HG03159 (cell line): ENCODE data around the gene DIABLO.
"Not testable (repeated sequence)": the region's sequence is repeated elsewhere in the genome, so short reads cannot be mapped to it uniquely, and the experiment has no call there.

Experiments
- ATAC-seq: cut with Tn5 transposase; IDR thresholded peaks from one replicate; pipeline ENCODE4 v1.9.1; 2021; ENCODE audit warnings: mild to moderate bottlenecking, moderate library complexity; ENCODE audit not compliant: unreplicated experiment

The DIABLO gene

DNA sequence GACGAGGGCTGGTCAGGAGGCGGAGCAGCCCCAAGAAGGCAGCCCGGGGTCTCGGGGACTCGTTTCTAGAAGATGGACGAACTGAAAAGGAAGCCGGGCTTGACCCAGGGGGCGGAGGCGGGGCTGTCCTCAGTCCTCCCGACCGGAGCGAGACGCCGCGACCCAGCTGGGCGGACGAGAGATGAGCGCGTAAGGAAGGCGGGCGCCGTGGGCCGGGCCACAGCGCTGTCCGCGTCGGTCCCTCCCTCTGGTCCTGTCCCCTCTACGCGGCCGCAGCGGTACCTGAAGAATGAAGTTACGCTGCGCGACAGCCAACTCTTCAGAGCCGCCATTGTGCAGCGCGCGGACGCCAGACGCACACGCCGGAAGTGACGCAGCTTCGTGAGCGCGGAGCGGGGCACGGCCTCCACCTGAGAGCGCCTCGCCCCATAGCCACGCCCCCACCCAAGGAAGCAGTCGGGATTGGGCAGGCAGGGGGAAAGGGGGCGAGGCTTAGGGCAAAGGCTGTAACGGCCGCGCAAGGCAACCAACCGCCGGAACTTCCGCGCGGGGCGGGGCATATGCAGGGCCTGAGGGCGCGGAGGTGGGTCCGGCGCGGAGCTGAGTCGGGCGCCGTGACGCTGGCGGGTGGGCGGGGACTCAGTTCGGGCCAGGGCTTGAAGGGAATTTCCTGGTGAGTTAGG lies at the start of gene DIABLO:
Gene DIABLO (minus strand): TSS at position 370 of the 683 bp plus-strand sequence. CDS start 38 bp downstream, at position 332.
- ATAC-seq, result peak; percentile 87

DNA sequence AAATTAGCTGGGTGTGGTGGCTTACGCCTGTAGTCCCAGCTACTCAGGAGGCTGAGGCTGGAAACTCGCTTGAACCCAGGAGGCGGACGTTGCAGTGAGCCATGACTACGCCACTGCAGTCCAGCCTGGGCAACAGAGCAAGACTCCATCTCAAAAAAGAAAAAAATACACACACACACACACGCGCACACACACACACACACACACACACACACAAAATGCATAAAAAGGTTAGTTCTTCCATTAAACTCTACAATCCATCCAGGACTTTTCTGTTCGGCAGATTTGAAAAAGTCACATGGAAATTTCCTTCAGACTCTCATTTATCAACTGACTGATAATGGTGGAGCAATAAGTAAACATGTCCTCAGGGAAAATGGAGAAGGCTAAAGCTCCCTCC lies 49.6 kb upstream of the DIABLO start:
- no peak for ATAC-seq

DNA sequence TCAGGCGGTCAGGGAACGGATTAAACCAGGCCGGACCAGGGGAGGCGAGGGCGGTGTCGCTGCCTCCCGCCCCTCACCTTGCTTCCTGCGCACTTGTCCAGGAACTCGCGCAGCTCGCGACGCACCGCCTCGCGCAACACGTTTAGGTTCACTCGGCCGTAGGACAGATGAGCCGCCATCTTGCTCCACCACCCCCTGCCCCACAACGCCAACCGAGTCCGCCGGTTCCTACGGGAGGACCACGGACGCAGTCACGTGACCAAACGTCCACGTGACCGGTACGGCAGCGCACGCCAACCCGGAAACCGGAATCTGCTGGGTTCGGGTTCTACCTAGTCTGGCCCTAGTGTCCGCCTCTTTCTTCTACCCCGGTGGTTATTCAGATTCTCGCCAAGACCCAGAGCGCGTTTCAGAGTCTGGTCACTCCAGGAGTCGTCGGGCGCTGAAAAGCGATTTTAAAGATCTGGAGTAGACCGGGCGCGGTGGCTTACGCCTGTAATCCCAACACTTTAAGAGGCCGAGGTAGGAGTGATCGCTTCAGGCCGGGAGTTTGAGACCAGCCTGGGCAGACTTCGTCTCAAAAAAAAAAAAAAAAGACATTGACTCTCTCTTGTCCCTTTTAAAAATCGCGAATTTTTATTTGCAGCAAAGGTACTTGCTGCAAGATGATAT lies 40.5 kb upstream of the DIABLO start, which contains the start of gene VPS33A:
Gene VPS33A (minus strand): TSS at position 265 of the 672 bp plus-strand sequence. CDS start 86 bp downstream, at position 179.
- ATAC-seq, result peak; percentile 86

DNA sequence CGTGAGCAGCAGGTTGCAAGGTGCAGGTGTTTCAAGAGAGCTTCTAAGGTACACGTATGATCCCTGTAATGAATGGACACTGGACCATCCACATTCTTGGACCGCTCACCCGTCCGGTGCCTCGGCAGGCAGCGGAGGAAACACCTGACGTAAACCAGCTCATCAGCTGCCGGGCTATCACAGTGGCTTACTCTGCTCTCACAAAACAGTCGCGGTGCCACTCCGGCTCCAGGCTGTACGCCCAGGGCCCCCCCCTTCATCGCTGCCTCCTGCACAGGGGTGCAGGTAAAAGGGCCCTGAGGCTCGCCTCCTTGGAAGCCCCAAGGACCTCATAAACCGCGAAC lies 40.0 kb upstream of the DIABLO start:
- peak; percentile 31 for ATAC-seq

DNA sequence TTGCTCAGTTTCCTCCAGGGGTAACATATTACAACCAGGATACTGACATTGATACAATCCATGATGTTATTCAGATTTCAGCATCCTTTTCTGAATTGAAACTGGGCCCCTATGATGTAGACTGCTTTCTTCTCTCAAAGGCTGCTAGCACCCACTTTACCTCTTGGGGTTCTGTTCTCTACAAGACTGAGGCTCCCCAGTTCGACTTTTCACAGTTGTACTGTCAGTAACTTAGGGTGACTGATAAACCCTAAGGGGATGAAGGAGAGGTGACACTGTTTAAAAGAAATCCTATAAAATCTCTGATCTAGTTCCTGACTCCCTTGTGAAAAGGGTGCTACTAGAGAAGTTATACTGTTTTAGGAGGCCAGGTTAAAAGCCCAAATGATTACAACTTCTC lies 39.6 kb upstream of the DIABLO start:
- no peak for ATAC-seq

DNA sequence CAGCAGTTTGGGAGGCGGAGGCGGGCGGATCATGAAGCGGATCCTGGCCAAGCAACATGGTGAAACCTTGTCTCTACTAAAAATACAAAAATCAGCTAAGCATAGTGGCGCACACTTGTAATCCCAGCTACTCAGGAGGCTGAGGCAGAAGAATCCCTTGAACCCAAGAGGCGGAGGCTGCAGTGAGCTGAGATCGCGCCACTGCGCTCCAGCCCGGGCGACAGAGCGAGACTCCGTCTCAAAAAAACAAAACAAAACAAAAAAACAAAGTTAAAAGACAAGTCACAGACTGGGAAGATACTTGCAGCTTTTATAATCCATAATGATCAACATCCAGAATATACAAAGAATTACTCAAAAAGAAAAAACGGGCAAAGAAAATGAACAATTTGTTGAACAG lies 34.9 kb upstream of the DIABLO start:
- not testable (repeated sequence) for ATAC-seq

DNA sequence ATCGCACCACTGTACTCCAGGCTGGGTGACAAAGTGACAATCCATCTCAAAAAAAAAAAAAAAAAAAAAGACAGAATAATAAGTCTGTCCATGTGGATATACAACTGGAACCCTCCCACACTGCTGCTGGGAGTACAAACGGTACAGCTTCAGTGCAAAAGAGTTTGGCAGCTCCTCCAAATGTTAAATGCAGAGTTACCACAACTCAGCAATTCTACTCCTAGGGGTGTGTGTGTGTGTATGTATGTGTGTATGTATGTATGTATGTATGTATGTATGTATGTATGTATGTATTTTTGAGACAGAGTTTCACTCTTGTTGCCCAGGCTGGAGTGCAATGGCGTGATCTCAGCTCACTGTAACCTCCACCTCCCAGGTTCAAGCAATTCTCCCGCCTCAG lies 33.1 kb upstream of the DIABLO start:
- not testable (repeated sequence) for ATAC-seq

DNA sequence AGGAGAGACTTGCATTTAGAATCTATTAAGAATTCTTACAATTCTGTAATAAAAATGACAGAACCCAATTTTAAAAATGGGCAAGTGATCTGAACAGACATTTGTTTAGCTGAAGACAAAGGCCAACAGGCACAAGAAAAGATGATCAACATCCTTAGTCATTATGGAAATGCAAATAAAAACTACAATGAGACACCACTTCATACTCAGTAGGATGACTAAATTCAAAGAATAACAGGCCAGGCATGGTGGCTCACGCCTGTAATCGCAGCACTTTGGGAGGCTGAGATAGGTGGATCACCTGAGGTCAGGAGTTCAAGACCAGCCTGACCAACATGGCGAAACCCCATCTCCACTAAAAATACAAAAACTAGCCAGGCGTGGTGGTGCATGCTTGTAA lies 32.6 kb upstream of the DIABLO start:
- not testable (repeated sequence) for ATAC-seq

DNA sequence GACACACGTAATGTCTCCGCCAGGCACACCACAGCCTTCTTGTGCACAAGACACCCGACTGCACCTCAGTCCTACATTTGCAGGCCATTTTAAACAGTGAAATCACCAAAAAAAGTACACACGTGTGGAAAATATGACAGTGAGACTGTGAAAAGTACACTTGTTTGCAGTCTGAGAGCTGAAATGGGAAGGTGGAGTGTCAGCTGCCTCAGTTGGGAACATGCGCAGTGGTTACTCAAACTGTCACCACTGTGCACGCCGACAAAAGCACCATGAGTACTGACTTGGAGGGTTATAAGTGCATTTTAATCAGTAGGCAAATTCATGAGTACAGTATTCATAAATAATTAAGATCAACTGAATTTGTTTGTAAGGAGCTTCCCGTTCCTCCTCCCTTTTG lies 24.7 kb upstream of the DIABLO start:
- ATAC-seq, result no peak

DNA sequence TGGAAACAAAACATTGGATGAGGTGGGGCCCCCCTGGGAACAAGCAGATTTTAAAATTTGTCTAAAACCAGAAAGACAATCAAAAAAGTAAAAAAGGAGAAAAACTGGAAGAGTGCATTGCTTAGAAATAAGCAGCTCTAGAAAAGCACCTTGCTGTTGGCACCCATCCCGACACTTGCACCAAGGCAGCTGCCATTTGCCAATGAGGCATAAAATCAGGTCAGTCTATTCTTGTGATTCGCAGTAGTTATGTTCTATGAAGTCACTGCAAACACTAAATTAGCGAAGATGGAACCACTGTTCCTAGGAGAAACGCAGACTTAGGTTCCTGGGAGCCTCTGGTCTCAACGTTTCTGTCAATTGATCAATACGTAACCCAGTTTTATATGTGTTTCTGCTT lies 24.2 kb upstream of the DIABLO start:
- ATAC-seq, result no peak

DNA sequence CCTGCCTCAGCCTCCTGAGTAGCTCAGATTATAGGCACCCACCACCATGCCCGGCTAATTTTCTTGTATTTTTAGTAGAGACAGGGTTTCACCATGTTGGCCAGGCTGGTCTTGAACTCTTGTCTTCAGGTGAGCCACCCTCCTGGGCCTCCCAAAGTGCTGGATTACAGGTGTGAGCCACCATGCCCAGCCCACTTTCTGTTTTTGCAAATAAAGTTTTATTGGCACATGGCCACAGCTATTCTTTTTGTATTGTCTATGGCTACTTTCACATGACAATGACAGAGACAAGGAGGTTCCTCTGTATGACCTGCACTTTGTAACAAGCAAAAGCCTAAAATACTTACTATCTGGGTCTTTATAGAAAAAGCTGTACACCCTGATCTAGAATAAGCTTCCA lies 19.7 kb upstream of the DIABLO start:
- ATAC-seq, result no peak

DNA sequence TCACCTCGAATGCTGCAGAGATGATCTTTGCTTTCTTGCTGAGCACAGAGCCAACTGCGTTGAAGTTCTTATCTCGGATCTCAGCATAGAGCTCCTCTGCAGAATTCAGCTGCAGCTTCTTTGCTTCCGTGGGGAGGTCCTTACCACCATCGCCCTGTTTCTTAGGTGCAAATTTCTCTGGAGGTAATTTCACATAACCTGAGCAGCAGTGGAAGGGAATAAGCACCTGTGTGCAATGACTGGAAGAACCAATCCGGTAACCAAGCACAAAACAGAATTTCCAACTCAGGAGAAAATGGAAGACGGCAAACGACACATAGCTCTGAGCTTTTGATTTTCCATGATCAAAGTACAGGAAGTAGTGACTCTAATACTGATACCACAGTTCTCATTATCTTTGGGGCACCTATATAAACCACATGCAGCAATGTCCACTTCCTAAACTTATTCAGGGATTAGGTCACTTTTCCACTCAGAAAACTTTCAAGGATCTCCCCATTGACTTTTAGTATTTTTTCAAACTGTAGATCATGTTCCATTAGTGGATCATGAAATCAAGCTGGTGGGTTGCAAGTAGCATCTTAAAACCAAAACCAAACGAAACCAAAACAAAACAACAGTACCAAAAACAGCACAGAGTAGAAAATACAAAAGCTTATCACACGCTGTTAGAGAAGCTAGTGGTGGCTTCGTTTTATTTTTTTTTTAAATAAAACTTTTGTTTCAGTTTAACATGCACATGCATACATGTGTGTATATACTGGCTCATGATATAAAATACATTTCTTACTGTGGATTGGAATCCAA lies 18.9 kb upstream of the DIABLO start:
- ATAC-seq, result no peak

DNA sequence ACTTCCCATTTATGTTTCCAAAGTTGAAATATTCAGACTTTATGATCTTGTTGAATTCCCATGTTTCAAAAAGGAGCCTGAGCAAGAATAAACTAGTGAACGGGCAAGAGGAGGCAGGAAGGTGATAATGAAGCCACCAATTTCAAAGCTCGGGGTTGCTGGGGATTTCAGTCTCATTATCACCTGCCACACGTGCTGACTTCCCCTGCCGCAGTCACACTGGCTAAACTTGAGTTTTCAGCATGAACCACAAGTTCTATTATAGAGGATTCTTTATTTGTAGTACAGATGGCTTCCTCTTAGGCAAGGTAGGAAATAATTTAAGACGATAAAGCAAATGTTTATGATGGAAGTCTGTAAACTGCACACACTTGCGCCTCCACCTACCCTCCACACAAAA lies 18.1 kb upstream of the DIABLO start:
- no peak for ATAC-seq

DNA sequence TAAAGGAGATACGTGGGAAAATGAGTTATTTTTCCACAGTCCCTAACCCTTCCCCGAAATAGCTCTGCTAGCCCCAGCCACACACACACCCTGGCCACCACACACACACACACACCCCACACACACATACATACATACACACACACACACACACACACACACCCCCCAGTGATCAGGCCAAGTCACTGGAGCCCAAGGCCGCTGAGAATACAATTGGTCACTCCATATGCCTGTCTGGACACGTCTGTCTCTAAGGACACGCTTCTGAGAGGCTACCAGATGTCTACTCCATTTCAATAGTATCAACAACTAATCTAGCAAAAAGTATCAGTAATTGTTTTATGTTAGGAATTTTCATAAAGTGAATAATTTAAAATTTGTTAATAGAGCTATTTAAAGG lies 13.0 kb upstream of the DIABLO start:
- no peak for ATAC-seq

DNA sequence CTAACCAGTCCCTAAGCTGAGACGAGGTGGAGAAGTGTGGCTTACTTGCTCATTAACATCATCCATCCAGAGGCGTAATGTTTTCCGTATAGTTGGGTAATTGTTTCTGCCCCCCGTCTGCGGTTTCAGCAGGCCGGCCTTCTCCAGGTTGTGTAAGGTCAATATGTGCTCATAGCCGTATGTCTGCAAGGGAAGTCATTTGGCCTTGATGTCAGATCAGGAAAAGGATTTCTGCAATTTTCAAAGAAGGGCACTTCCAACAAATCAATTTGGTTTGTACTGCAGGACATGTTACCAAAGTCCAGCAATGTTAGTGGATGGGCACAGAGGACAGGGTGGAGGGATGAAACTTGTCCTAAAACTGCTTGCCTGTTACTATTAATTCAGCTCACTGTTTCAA lies 9.9 kb upstream of the DIABLO start:
- no peak for ATAC-seq

DNA sequence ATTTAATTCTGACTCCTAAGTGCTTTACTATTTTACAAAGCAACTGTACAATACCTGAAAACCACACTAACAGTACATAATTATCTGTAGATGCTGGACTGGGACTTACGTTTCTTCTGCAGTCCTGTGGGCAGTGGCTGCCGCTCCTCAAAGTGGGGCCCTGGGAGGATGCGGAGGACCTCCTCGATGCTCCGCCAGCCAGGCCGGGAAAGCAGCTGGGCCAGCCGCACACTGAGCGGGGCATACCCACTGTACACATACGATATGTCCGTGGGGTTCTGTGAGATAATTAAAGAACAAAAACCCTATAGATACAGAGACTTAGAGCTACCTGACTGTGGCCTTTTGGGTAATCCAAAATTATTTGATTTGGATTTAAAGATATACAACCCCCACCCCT lies 6.8 kb upstream of the DIABLO start:
- ATAC-seq, result no peak

DNA sequence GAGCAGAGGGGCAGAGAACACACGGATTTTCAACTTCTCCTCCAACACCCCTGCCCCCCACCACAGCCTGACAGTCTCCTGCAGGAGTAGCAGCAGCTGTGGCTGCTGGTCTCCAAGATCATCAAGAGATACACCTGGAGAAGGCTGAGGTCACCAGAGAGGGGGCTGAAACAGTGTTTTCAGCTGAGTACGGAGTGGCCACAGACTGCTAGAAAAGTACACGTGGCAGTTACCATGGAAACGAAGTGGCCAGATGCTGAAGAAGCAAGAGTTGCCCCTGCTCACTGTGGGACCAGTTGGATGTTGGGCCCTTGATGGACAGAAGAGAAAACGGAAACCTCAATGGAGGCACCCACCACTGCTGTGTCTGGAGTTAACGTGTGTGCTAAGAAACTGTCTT lies 4.9 kb upstream of the DIABLO start:
- no peak for ATAC-seq

DNA sequence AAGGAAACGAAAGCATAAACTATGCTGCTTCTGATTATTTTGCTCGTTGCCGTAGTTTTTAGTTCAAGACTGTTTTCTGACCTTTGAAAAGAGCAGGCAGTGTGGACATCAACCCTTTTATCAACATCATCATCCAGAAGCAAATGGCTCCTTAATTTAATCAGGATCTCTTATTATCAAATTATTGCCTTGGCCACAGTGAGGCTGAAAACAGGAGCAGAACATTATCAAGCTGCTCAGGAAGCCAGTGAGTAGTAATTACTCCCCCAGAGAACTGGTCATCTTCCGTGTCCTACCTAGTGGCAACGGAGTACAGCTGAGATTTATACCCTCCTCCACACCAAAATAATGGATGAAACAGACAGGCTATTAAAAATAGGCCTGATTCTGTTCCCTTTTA lies 2.2 kb upstream of the DIABLO start:
- ATAC-seq, result no peak

DNA sequence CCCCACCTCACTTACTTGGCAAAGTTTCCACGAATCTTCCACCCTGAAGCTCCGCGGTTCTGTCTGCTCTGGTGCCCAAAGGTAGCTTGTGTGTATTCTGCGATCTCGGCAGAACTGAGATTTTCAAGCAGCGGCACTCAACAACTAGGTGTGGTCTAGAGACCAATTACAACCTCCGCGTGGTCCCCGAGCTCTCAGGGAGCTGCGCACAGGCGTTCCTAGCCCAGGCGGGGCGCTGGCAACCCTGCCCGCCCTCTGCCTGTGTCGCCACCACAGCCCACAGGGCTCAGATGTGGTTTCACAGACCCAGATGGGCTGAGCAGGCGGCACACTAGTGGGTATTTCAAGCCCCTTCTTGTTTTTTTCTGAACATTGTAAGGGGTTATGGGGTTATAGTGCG lies 1.5 kb upstream of the DIABLO start:
- ATAC-seq, result no peak

DNA sequence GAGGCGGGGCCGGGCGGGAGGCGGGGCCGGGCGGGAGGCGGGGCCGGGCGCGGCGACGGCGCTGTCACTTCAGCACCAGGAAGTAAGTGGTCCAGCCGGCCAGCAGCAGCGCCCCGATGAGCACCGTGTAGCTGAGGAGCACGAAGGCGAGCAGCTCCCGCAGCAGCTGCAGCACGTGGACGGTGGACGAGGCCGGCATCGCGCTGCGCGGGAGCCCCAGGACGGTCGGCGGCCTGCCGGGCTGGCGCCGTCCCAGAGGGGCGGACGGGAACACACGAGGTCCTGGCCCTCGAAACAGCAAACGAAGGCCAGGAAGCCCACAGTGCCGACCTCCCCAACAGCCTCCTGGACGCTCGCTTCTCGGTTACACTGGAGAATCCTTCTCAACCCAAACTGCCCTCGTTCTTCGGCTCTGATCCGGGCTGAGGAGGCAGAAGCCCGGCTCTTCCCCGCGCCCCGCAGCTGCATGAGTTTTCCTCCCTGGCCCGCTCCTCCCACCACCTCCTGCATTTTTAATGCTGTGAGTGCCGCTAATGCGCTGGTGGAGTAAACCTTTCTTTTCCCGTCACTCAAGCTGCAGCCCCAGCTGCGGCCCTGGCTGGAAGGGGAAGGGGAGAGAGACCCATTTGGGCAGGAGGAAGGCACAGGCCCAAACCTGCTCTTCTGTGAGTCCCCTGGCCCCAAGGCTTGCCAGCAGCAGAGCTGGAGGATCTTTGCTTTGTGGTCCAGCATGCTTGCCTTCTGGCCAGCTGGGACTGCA lies 694 bp upstream of the DIABLO start:
- ATAC-seq, result no peak

DNA sequence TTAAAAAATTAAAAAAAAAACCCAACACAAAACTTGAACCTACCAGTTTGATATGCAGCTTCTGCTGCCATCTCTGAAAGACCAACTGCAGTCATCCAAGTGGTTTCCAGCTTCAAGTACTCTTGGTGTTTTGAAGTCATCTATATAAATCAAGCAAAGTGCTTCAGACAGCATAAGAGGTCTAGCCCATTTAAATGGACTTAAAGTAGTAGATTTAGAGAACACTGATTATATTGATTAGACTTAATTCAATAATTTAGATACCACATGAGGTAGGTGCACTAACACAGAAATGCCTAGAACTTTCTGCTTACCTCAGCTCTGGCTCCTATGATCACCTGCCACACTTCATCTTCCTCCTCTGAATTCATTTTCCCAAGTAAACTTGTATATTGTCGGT lies 9.4 kb downstream of the DIABLO start:
- ATAC-seq, result no peak
